NCI-H2107 treated with DMSO at 0.1 percent for 48 hours (cell line): ENCODE results near the gene ACSBG1.
"Not testable (repeated sequence)": the region's sequence is repeated elsewhere in the genome, so short reads cannot be mapped to it uniquely, and the experiment has no call there.

Experiments used
- DNase-seq: peaks from one replicate; lab custom pipeline; 2025; ENCODE audit not compliant: unreplicated experiment; lab: John Stamatoyannopoulos, UW

The ACSBG1 gene

DNA sequence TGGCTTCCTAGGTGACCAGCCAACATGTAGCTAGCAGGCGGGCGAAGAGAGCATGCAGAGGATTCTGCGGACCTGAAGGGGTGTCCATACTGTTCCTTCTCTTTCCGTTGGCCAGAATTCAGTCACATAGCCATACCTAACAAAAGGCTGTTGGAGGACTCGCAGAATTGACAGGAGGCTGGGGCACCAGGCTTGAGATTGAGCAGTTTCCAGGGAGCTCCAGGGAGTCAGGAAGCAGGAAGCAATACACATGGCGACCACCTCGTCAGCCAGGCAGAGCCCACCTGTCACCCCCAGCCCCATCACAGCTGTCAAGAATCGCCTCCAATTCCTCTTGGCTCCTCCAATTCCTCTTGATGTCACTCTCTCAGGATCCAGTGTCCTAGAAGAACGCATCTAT lies 16.8 kb upstream of the ACSBG1 start:
- no peak for DNase-seq

DNA sequence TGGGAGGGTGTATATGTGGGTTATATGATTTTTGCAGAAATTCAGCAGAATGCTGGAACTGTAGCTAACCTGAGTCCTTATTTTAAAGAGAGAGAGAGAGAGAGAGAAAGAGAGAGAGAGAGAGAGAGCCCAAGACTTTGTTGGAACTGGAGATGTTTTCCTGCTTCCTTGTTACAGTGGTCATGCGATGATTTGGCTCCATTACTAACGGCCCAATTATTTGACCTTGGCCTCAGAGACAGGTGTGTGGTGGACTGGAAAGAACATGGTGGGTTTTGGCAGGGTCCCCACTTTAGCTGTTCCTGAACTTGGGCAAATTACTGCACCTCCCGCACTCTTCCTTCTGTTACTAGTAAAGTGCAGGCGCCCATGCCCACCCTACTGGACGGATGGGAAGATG lies 14.8 kb upstream of the ACSBG1 start:
- DNase-seq, result no peak

DNA sequence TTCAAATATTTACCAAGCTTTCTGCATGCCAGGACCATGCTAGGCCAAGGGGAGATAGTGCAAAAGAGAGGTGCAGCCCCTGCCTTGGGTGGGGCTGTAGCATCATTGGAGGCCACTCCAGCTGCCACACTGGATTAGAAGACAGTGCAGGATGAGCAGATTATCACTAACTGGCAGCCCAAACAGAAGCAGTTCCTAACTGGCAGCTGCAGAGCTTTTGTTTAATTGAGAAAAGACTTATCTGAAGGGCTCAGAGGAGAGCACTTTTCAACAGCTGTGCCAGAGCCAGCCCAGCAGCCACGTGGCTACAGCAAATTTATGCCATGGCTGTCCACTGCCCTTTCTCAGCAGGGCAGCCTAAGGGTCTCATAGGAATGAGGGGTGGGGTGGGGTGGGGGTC lies 13.5 kb upstream of the ACSBG1 start:
- DNase-seq, result no peak

DNA sequence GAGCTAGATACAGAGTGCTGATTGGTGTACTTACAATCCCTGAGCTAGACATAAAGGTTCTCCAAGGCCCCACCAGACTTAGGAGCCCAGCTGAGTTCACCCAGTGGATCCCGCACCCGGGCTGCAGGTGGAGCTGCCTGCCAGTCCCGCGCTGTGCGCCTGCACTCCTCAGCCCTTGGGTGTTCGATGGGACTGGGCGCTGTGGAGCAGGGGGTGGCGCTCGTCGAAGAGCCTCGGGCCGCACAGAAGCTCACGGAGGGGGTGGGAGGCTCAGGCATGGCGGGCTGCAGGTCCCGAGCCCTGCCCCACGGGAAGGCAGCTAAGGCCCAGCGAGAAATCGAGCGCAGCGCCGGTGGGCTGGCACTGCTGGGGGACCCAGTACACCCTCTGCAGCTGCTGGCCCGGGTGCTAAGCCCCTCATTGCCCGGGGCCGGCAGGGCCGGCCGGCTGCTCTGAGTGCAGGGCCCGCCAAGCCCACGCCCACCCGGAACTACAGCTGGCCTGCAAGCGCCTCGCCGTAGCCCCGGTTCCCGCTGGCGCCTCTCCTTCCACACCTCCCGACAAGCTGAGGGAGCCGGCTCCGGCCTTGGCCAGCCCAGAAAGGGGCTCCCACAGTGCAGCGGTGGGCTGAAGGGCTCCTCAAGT lies 11.7 kb upstream of the ACSBG1 start:
- DNase-seq, result not testable (repeated sequence)

DNA sequence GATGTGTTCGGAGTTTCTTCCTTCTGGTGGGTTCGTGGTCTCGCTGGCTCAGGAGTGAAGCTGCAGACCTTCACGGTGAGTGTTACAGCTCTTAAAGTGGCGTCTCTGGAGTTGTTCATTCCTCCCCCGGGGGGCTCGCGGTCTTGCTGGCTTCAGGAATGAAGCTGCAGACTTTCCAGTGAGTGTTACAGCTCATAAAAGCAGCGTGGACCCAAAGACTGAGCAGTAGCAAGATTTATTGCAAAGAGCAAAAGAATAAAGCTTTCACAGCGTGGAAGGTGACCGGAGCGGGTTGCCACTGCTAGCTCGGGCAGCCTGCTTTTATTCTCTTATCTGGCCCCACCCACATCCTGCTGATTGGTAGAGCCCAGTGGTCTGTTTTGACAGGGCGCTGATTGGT lies 11.0 kb upstream of the ACSBG1 start:
- DNase-seq, result not testable (repeated sequence)

DNA sequence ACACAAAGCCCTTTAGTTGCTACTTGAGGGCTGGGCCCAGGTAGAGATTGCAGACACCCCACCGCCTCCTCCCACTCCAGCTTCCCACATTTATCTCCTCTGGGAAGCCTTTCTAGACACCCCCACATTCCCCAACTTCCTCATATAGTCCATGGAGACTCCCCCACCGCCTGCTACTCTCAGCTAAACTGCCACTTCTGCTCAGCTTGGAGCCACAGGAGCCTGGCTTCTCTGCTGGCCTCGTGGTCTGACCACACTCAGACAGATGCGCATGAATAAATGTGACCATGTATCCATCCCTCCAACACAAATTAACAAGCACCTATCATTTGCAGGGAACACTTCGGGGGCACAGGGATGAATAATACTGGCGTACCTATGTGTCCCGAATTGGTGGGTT lies 10.5 kb upstream of the ACSBG1 start:
- no peak for DNase-seq

DNA sequence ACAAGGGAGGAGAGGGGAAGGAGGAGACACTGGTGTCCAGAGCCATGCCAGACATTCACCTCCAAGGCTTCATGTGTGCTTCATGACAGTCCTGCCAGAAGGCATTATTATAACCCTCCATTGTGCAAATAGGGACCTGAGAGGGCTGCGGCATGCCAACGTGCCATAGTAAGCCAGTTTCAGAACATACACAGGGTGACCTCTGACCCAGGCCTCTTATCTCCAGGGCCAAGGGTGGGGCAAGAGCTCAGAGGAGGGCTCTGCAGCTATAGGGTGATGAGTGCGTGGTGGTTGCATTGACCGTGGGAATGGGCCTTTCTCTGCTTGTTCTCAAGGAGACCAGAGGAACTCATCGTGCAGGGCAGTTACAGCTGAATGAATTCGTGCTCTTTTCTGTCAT lies 9.7 kb upstream of the ACSBG1 start:
- DNase-seq, result no peak

DNA sequence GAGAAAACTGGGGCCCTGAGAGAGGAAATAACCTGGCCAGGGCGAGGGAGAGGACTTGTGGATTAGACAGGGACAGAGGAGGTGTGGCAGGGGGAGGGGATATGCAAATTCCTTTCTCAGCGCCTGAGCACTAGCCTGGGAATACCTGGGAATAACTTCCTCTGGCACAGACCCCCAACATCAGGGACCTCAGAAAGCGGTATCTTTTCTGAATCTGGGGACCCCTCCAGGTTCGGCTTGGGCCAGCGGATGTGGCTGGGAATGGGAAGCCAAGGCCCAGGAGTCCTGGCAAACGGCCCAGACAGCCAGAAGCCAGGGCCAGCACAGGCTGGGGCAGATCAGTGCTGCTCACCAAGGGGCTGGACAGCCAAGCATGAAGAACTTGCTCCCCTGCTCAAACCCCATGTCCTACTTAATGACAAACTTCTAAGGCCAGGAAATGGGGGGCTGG lies 9.2 kb upstream of the ACSBG1 start:
- DNase-seq, result no peak

DNA sequence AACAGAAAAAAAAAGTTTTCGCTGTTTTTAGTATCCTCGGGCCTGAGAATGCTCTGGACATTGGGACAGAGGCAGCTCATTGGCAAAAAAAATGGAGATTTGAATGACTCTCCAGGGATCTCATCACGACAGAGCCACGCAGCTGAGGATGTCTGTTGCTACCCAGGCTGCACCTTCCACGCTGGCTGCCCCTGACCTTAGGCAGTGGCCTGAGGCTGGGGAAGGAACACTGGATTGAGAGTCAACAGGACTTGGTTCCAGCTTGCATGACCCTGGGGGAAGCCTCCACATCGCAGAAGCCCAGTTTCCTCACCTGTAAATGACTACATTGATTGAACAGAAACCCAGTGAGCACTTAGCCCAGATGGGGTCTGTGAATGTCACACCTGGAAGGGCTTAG lies 8.7 kb upstream of the ACSBG1 start:
- no peak for DNase-seq

DNA sequence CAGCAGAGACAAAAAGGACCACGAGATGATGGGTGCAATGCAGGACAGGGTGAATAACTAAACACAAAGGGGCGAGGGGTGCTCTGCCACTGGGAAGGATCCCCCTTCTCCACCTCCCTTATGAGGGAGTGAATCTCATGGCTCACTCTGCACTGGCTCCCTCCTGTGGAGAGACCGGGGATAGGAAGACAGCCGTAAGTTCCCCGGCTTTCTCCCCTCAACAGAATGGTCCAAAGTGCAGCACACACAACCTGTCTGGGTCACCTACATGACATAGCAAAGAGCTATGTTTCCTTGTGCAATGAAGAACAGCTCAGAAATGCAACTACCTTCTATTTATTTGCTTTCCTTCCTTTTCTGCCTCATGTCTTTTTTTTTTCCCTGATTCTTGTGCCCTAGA lies 7.8 kb upstream of the ACSBG1 start:
- no peak for DNase-seq

DNA sequence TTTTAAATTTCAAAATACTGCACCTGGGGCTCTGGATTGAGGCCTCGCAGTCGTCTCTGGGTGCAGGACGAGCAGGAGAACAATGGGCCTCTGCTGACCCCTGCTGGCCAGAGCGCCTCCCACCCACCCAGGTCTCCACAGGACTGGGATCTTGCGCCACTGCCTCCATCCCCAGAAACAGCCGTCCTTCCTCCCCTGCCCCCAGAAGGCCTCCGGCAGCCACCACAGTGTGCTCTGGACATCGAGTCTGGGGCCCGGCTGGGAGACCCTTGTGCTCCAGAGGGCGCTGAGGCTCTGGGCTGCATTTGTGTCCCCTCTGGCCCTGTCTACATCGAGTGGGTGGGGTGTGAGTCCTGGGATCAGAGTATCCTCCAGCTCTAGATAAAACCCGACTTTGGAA lies 6.7 kb upstream of the ACSBG1 start:
- no peak for DNase-seq

DNA sequence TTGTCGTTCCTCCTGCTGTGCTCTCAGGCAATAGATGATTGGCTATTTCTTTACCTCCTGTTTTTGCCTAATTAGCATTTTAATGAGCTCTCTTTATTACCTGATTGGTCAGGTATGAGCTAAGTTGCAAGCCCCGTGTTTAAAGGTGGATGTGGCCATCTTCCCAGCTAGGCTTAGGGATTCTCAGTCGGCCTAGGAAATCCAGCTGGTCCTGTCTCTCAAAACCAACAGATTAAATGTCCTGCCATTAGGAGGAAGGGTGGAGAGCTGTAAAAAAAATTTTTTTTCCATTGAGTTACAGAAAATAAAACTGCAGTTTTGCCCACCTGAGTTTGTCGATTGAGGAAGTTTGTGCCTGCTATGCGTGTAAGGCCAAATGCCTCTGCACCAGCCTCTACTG lies 5.4 kb upstream of the ACSBG1 start:
- DNase-seq, result no peak

DNA sequence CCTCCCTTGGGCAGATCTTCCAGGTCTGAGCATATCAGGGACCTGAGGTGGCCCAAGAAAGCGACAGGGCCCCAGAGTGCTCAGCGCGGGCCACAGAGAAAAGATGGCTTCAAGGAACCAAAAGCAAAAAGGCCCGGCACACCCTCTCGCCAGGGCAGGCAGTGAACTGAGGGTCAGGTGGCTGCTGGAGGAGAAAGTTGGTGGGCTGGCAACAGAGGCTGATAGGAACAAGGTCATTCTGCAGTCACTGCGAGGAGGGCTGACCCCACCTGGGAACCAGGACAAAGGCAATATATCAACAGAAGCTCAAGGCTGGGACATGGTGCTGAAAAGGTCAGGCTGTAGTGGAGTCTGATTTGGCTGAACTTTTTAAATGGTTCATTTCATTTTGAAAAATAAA lies 2.8 kb upstream of the ACSBG1 start:
- no peak for DNase-seq

DNA sequence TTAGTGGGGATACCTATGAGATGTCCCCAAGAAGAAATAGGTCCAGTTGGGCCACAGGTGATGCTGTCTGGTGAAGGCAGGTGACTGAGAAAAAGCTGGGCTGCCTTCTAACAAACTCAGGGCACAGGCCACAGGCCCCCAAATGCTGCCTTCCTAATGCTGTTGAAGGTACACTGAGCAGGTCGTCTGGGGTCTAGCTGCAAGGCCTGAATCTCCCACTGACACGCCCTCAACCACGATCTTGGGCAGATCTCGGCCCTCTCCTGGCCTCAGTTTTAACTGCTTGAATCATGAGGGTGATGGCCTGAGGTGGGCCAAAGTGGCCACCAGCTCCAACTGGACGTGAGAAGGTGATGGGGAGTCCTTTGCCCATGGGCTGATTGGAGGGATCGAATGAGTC lies 2.1 kb upstream of the ACSBG1 start:
- DNase-seq, result no peak

DNA sequence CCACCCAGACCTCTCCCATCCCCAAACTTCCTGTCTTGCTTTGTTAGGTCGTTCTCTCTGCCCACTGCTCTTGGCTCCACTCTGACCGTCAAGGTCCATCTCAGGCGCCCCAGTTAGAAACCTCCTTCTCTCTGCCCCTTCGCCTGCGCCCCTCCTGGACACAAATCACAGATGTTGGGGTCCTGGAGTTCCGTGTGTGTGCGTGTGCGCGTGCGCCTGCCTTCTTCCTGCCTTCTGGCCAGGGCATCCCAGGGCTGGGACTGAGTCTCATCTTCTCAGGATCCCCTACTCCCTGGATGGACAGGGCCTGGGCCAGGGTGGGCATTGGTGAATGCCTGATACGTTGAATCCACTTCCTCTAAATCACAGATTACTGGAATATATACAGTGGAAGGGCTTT lies 869 bp downstream of the ACSBG1 start:
- no peak for DNase-seq

DNA sequence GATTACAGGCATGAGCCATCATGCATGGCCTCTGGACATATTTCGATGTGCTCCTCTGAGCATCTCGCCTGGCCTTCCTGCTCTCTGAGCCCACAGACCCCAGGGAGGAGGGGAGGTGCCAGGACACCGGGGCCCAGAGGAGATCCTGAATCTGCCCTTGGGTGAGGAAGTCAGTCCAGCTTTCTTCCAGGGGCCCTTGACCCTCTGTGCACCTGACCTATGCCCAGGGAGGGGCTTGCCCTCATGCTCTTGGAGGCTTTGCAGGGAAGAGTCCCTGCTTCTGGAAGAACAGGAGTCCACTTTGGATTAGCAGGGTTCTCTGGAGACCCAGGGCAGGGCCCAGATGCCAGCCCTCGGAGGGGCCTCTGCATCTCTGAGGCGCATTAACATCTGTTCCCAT lies 1.4 kb downstream of the ACSBG1 start:
- no peak for DNase-seq

DNA sequence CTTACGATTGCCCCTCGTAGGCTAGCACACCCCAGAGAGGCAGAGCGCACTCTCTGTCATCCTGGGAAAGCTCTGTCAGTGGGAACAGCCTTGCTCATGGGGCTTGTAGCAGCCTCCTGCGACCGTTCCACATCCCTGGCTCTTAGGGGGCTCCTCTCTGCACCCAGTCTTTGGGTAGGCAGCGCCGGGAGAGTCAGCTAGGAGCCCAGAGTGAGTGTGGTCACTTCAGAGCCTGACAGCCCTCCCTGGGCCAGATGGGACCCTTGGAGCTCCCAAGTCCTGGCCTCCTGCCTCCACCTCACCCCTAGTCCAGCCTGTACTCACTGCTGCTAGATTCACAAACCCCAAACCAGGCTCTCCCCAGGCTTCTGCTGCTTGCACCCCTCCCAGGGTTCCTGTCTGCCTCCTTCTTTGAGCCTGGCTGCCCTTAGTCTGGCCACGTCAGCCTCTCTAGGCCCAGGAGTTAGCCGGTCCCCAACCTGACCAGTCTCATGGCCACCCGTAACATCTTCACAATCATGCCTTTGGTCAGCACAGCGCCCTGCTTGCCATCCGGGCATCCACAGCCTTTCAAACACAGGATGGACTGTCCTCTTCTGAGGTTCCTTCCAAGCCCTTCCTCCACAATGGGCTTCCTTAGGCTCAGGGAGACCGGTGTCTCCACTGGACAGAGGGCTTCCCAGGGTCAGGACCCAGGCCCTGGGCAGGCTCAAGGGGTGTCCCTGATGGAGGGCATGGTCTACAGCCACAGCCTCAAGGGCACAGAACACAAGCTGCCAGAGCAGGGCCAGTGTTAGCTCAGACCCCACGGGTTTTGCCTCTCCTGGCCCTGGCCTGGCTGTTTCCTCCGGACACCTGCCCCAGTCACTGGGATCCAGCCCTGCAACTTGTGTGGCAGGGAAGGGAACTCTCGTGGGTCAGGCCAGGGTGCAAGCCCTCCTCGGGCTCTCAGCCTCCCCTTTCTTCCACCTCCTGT lies 4.6 kb downstream of the ACSBG1 start:
- no peak for DNase-seq

DNA sequence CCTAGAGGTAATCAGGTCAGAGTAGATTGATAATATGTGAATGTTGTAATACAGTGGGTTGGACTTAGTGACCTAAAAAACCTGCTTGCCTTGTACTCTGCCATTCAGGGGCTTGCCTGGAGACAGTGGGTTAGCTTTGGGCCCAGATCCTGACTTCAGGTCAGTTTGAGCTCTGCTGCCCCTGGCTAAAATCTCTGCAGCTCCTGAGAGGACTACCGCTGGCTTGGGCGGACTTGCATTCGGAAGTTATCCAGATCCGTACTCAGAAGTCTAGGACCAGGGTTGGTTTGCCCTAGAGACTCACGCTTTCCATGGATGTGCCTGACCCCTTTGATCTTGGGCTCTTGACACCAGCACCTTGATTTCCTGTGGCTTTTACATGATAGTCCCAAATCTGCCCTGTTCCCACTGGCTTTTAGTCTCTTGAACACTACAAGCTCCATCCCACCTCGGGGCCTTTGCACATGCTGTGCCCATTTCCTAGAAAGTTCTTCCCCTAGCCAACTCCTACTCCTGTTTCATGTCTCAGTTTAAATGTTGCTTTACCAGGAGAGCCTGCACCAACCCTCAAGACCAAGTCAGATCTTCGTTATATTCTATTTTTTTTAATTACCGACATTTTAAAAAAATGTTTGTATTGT lies 5.9 kb downstream of the ACSBG1 start:
- DNase-seq, result no peak

DNA sequence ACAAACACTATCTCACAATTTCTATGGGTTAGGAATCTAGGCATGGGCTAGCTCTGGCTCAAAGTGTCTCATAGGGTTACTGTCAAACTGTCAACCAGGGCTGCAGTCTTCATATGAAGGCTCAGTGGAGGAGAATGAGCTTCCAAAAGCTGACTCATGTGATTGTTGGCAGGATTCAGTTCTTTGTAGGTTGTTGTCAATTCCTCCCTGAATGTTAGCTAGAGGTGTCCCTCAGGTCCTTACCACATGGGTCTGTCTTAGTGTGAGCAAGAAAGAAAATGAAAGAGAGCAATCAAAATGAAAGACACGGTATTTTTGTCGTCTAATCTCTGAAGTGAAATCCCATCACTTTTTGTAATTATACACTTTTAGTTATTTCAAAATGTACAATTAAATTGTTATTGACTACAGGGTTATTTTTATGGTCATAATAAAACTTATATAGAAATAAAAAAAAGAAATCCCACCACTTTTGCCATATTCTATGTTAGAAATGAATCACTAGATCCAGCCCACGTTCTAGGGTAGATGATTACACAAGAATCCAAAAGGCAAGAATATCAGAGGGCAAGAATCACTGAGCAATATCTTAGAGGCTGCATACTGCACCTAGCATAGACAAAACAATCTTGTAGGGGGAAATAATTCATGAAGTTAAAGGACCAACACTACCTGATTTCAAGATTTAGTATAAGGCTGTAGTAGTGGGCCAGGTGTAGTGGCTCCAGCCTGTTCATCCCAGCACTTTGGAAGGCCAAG lies 8.4 kb downstream of the ACSBG1 start:
- DNase-seq, result no peak

DNA sequence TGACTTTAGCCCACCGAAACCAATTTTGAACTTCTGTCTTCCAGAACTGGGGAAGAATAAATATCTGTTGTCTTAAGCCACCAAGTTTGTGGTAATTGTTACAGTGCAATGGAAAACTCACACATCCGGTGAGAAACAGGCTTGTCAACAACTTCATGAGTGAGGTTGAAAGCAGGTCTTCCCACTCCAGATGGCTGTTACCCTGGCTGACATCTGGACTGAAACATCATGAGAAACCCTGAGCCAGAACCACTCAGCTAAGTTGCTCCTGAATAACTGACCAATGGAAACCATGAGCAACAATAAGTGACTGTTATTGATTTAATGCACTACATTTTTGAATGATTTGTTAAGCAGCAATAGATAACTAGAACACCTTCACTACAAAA lies 10.3 kb downstream of the ACSBG1 start:
- DNase-seq, result no peak

DNA sequence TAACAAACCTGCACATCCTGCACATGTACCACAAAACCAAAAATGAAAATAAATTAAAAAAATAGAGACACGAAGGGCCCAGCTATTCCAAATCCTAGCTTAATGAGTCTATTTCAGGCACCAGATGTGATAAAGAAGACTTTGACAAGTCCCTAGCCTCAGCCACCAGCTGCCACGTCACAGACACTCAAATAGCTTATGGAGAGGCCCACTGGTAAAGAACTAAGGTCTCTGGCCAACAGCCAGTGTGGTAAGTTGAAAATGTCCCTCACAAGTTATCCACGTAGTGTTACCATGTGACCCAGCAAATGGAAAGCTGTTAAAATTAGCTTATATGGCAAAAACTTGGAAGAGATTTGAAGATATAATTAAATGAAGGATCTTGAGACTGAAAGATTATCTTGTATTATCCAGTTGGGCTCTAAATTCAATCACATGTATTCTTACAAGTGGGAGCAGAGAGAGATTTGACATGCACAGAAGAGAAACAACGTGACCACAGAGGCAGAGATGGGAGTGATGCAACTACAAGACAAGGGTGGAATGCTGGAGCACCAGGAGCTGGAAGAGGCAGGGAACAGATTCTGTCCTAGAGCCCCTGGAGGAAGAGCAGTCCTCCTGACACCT lies 10.9 kb downstream of the ACSBG1 start:
- DNase-seq, result no peak
